Muscle of leg (tissue), 11 donors: ENCODE results near the gene GALE. TPM values are rescaled to one million over a fixed set of nuclear protein-coding genes. Genes with fewer than 3 reads are reported as not detected.
A peak's percentile ranks its signal among the peaks of the same experiment; 100 is the strongest.

Source experiments
- DNase-seq: peaks from one replicate; pipeline ENCODE4 v3.0.0; 2013
- H3K27ac ChIP-seq: one replicate; pipeline ENCODE4 v1.5.1; 2013; ENCODE audit warnings: mild to moderate bottlenecking, low read length, control low read depth
- H3K27me3 ChIP-seq: one replicate; pipeline ENCODE4 v1.6.1; 2013; ENCODE audit warnings: low read length; ENCODE audit not compliant: control insufficient read depth, insufficient read depth
- H3K36me3 ChIP-seq: one replicate; pipeline ENCODE4 v1.6.1; 2013; ENCODE audit warnings: low read length; ENCODE audit not compliant: control insufficient read depth, insufficient read depth
- H3K4me1 ChIP-seq: one replicate; pipeline ENCODE4 v1.6.1; 2013; ENCODE audit warnings: low read length; ENCODE audit not compliant: control insufficient read depth, insufficient read depth
- H3K4me3 ChIP-seq: one replicate; pipeline ENCODE4 v1.5.1; 2013; ENCODE audit warnings: low read length, control low read depth
- H3K9me3 ChIP-seq: replicated peaks from 2 replicates; pipeline ENCODE4 v1.6.1; 2013; ENCODE audit warnings: low read depth, low read length; ENCODE audit not compliant: control insufficient read depth
- WGBS: methylation state at CpG from one replicate; pipeline ENCODE4 v1.1.5; 2013; ENCODE audit warnings: missing lambda C conversion rate; ENCODE audit not compliant: insufficient coverage; 5-methylcytosine and 5-hydroxymethylcytosine counted together
- polyA plus RNA-seq, 8 donors: library from polyadenylated mRNA; unstranded; fragments of 120-200 nt; gene quantifications; one replicate each; pipeline versions ENCODE4 v1.2.1 to v1.2.3, GENCODE V29; 2013; ENCODE audit warnings: inconsistent platforms in 1 of 8, low replicate concordance in 1 of 8; ENCODE audit not compliant: insufficient read length in 8 of 8, insufficient read depth in 1 of 8
- total RNA-seq: library from RNA; stranded (reverse); fragments of 120-200 nt; gene quantifications from one replicate; pipeline ENCODE4 v1.2.4, GENCODE V29; 2013

The GALE gene
- total and polyA plus RNA-seq, 9 donors = 19.5 to 27.8 (median 24.1) TPM

GRCh38 chr1:23779826-23780371, 20.7 kb downstream of the GALE start:
- H3K4me1 ChIP-seq = peaks cover 14% of the 10 kb centered on the region

GRCh38 chr1:23777979-23778814, 22.4 kb downstream of the GALE start, which contains the start of gene PITHD1:
Gene PITHD1 (plus strand): TSS chr1:23778418. CDS start chr1:23778516, 98 bp downstream.
- peak; percentile 92 for DNase-seq
- Histone ChIP-seq H3K36me3 (peaks cover 14% of the 10 kb centered on the region), H3K27ac (peak within 1 kb of the TSS; percentile 93)

More at GRCh38 chr1:23779826-23780371, 20.7 kb downstream of the GALE start:
- no peak overlapping the region for H3K27ac ChIP-seq
- H3K4me3 ChIP-seq = no peak overlapping the region
- WGBS = no CpG with 5 or more reads among the region's 3 CpGs
- no peak for DNase-seq
- H3K9me3 ChIP-seq = no peaks in the 10 kb centered on the region
- no peaks in the 10 kb centered on the region for H3K27me3 ChIP-seq
- H3K36me3 ChIP-seq = peaks cover 19% of the 10 kb centered on the region

GRCh38 chr1:23776217-23776616, 24.3 kb downstream of the GALE start:
- H3K4me3 ChIP-seq = no peak overlapping the region
- peaks cover 14% of the 10 kb centered on the region for H3K4me1 ChIP-seq
- no peak overlapping the region for H3K27ac ChIP-seq
- no peaks in the 10 kb centered on the region for H3K27me3 ChIP-seq
- WGBS = no CpG with 5 or more reads among the region's 2 CpGs
- peaks cover 5% of the 10 kb centered on the region for H3K36me3 ChIP-seq
- DNase-seq = no peak
- no peaks in the 10 kb centered on the region for H3K9me3 ChIP-seq

More at GRCh38 chr1:23777979-23778814, 22.4 kb downstream of the GALE start, which contains the start of gene PITHD1:
- Histone ChIP-seq H3K4me3 (peak within 1 kb of the TSS; percentile 93), H3K9me3 (no peaks in the 10 kb centered on the region), H3K27me3 (no peaks in the 10 kb centered on the region), H3K4me1 (peaks cover 14% of the 10 kb centered on the region)
- under 1% methylated on average over 76 of the region's 91 CpGs for WGBS

- Histone ChIP-seq H3K27me3 (no peaks in the 10 kb centered on the region), H3K4me1 (peaks cover 14% of the 10 kb centered on the region), H3K27ac (no peak overlapping the region), H3K9me3 (no peaks in the 10 kb centered on the region), H3K36me3 (no peaks in the 10 kb centered on the region), H3K4me3 (no peak overlapping the region)
- no peak for DNase-seq
- WGBS = 65% methylated on average over 2 of the region's 6 CpGs
Measured at GRCh38 chr1:23774174-23774880, 26.2 kb downstream of the GALE start.

- Histone ChIP-seq H3K36me3 (peaks cover 7% of the 10 kb centered on the region), H3K27ac (no peak overlapping the region), H3K9me3 (no peaks in the 10 kb centered on the region), H3K27me3 (no peaks in the 10 kb centered on the region), H3K4me1 (peaks cover 7% of the 10 kb centered on the region), H3K4me3 (no peak overlapping the region)
- DNase-seq = no peak
- 87% methylated on average over 9 of the region's 10 CpGs for WGBS
Measured at GRCh38 chr1:23772854-23773242, 27.7 kb downstream of the GALE start.

- 11% methylated on average over 7 of the region's 14 CpGs for WGBS
- H3K4me1 ChIP-seq = peaks cover 2% of the 10 kb centered on the region
- DNase-seq = peak; percentile 87
Measured at GRCh38 chr1:23772049-23772853, 28.3 kb downstream of the GALE start.

GRCh38 chr1:23768733-23769132, 31.8 kb downstream of the GALE start:
- Histone ChIP-seq H3K9me3 (no peaks in the 10 kb centered on the region), H3K36me3 (peaks cover 25% of the 10 kb centered on the region), H3K4me3 (no peak overlapping the region), H3K4me1 (peaks cover 2% of the 10 kb centered on the region), H3K27me3 (no peaks in the 10 kb centered on the region), H3K27ac (no peak overlapping the region)
- DNase-seq = no peak
- 80% methylated on average over 1 of the region's 5 CpGs for WGBS

More at GRCh38 chr1:23772049-23772853, 28.3 kb downstream of the GALE start:
- Histone ChIP-seq H3K9me3 (no peaks in the 10 kb centered on the region), H3K27ac (no peak overlapping the region), H3K36me3 (peaks cover 9% of the 10 kb centered on the region), H3K27me3 (no peaks in the 10 kb centered on the region), H3K4me3 (no peak overlapping the region)

GRCh38 chr1:23763041-23763577, 37.4 kb downstream of the GALE start:
- no peaks in the 10 kb centered on the region for H3K27me3 ChIP-seq

GRCh38 chr1:23759277-23759676, 41.3 kb downstream of the GALE start:
- Histone ChIP-seq H3K4me1 (peaks cover 7% of the 10 kb centered on the region), H3K36me3 (peaks cover 82% of the 10 kb centered on the region), H3K9me3 (no peaks in the 10 kb centered on the region), H3K27ac (no peak overlapping the region), H3K4me3 (no peak overlapping the region), H3K27me3 (no peaks in the 10 kb centered on the region)
- DNase-seq = peak; percentile 17
- 100% methylated on average over 1 of the region's 4 CpGs for WGBS

More at GRCh38 chr1:23763041-23763577, 37.4 kb downstream of the GALE start:
- 29% methylated on average over 4 of the region's 7 CpGs for WGBS
- Histone ChIP-seq H3K9me3 (no peaks in the 10 kb centered on the region), H3K36me3 (peaks cover 62% of the 10 kb centered on the region), H3K4me3 (no peak overlapping the region), H3K4me1 (peaks cover 7% of the 10 kb centered on the region), H3K27ac (no peak overlapping the region)
- DNase-seq = peak; percentile 40
